IPS-11a (cell line): ENCODE data around the gene SEMA4C.

Experiments used
- H3K4me3 ChIP-seq: one replicate; pipeline ENCODE4 v1.5.1; 2013; ENCODE audit warnings: low read depth, low read length, control low read depth

SEMA4C gene

GRCh38 chr2:96846825-96847224, 23.1 kb downstream of the SEMA4C start:
- no peak overlapping the region for H3K4me3 ChIP-seq

GRCh38 chr2:96844405-96844808, 25.5 kb downstream of the SEMA4C start:
- no peak overlapping the region for H3K4me3 ChIP-seq

- no peak within 1 kb of the TSS for H3K4me3 ChIP-seq
These were observed 26.2 kb downstream of the SEMA4C start, which contains the start of gene ANKRD23 for GRCh38 chr2:96843538-96844268. Gene ANKRD23 (minus strand): TSS chr2:96844021. CDS start chr2:96843992, 29 bp downstream.

- no peak overlapping the region for H3K4me3 ChIP-seq
These were observed 27.3 kb downstream of the SEMA4C start for GRCh38 chr2:96842600-96842999.

- H3K4me3 ChIP-seq, result no peak overlapping the region
These were observed 28.0 kb downstream of the SEMA4C start for GRCh38 chr2:96841701-96842495.

- no peak overlapping the region for H3K4me3 ChIP-seq
These were observed 29.7 kb downstream of the SEMA4C start for GRCh38 chr2:96839875-96840850.

- H3K4me3 ChIP-seq, result no peak overlapping the region
These were observed 30.5 kb downstream of the SEMA4C start for GRCh38 chr2:96839293-96839874.

GRCh38 chr2:96838345-96839292, 31.3 kb downstream of the SEMA4C start:
- no peak overlapping the region for H3K4me3 ChIP-seq

- no peak overlapping the region for H3K4me3 ChIP-seq
These were observed 32.3 kb downstream of the SEMA4C start for GRCh38 chr2:96837575-96837974.

- H3K4me3 ChIP-seq, result no peak overlapping the region
These were observed 34.0 kb downstream of the SEMA4C start for GRCh38 chr2:96835830-96836229.

GRCh38 chr2:96832754-96833507, 36.9 kb downstream of the SEMA4C start:
- peak overlapping the region; percentile 6 for H3K4me3 ChIP-seq

- no peak overlapping the region for H3K4me3 ChIP-seq
These were observed 37.5 kb downstream of the SEMA4C start for GRCh38 chr2:96832408-96832753.

- H3K4me3 ChIP-seq, result no peak overlapping the region
These were observed 38.2 kb downstream of the SEMA4C start for GRCh38 chr2:96831679-96832078.

GRCh38 chr2:96830044-96830562, 39.8 kb downstream of the SEMA4C start:
- no peak overlapping the region for H3K4me3 ChIP-seq

- no peak overlapping the region for H3K4me3 ChIP-seq
These were observed 41.0 kb downstream of the SEMA4C start for GRCh38 chr2:96828874-96829273.

GRCh38 chr2:96828436-96828835, 41.4 kb downstream of the SEMA4C start:
- no peak overlapping the region for H3K4me3 ChIP-seq

GRCh38 chr2:96826546-96827278, 43.2 kb downstream of the SEMA4C start:
- H3K4me3 ChIP-seq, result no peak overlapping the region

- H3K4me3 ChIP-seq, result no peak overlapping the region
These were observed 44.8 kb downstream of the SEMA4C start for GRCh38 chr2:96825057-96825456.
